ENCODE results near the gene PLA2G2F.

Gene PLA2G2F

DNA sequence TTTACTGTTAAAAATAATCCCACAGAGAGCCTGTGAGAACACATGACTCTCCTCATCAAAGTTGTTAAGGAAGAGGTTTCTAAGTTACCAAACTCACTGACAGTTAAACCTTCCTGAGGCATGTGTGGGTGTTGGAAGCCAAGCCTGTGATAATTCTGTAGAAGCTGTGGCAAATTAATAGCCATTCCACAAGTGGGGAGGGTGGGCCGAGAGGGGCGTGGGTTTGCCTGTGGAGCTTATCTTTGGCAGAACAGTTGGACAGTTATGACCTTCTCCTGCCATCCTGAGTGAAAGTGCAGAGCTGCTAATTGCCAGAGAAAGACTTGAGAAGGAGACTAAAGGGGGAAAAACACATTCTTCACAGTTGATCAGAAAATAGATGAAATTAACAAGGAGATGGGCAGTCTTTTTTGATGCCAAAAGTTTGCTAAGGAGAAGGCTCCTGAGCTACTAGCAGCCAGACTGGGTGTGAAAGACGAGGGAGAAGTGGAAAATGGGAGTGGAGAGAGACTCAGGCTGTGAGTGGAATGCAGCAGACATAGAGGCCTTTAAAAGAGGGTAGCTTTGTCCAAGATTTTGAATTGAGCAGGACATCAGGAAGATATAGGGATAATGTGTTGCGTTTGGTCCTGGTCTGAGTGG lies 48.8 kb downstream of the PLA2G2F start:
- TF ChIP-seq, protein P1, sequence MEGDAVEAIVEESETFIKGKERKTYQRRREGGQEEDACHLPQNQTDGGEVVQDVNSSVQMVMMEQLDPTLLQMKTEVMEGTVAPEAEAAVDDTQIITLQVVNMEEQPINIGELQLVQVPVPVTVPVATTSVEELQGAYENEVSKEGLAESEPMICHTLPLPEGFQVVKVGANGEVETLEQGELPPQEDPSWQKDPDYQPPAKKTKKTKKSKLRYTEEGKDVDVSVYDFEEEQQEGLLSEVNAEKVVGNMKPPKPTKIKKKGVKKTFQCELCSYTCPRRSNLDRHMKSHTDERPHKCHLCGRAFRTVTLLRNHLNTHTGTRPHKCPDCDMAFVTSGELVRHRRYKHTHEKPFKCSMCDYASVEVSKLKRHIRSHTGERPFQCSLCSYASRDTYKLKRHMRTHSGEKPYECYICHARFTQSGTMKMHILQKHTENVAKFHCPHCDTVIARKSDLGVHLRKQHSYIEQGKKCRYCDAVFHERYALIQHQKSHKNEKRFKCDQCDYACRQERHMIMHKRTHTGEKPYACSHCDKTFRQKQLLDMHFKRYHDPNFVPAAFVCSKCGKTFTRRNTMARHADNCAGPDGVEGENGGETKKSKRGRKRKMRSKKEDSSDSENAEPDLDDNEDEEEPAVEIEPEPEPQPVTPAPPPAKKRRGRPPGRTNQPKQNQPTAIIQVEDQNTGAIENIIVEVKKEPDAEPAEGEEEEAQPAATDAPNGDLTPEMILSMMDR (IDR thresholded peaks at IDR 0.05; ENCODE audit: extremely low read depth, missing control alignments), result no peak
- DNase-seq (ENCODE audit: low spot score), result no peak

DNA sequence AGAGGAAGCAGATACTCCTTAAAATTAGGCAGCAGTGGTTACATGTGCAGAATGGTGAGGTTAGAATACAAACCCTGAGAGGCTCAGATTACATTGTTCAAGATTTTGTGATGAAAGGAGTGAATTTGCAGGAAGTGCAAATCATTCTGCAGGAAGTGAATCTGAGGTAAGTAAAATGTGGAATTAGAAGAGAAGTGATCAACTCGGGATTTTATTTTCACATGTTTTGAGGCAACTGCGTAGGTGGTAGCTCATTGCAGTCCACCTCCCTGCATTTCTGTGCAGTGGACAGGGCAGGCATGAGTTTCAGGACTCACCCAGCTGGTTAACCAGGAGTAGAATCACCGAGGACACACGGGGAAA lies 49.3 kb downstream of the PLA2G2F start:
- no peak for DNase-seq (ENCODE audit: low spot score)
- TF ChIP-seq, protein P1 (IDR thresholded peaks at IDR 0.05; ENCODE audit: extremely low read depth, missing control alignments), result no peak

DNA sequence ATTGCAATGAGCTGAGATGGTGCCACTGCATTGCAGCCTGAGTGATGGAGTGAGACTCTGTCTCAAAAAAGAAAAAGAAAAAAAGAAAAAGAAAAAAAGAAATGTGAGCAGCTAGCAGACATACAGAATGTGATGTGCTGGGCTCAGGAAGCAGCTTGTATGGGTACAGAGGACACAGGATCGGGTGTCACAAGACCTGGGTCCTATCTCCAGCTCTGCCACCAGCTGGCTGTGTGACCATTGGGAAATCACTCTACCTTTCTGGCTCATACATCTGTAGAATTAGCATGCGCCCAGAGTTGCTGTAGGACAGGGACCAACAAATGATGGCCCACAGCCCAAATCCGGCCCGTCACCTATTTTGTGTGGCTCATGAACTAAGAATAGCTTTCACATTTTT lies 50.5 kb downstream of the PLA2G2F start:
- DNase-seq (ENCODE audit: low spot score), result no peak
- TF ChIP-seq, protein P1 (IDR thresholded peaks at IDR 0.05; ENCODE audit: extremely low read depth, missing control alignments), result no peak

DNA sequence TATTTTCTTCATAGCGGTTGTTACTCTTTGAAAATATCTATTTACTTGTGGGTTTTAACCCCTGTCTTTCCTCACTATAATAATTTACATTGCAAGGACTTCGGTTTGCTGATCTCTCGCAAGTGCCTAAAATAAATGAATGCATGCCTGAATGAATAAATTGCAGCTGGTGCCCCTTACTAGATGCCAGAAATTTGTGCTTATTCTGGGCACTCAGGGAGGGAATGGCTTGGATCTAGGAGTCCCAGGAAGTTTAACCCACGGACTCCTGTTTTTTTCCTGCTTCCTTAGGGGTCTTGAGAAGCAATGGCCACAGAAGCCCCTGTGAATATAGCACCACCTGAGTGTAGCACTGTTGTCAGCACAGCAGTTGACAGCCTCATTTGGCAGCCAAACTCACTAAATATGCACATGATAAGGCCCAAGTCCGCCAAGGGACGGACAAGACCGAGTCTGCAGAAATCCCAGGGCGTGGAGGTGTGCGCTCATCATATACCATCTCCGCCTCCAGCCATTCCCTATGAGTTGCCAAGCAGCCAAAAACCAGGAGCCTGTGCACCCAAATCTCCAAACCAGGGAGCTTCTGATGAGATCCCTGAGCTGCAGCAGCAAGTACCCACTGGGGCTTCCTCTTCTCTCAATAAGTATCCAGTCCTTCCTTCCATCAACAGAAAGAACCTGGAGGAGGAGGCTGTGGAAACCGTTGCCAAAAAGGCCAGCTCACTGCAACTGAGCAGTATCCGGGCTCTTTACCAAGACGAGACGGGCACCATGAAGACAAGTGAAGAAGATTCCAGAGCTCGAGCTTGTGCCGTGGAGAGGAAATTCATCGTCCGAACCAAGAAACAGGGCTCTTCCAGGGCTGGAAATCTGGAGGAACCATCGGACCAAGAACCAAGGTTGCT lies 51.4 kb downstream of the PLA2G2F start:
- DNase-seq (ENCODE audit: low spot score), result no peak
- TF ChIP-seq, protein P1 (IDR thresholded peaks at IDR 0.05; ENCODE audit: extremely low read depth, missing control alignments), result no peak

DNA sequence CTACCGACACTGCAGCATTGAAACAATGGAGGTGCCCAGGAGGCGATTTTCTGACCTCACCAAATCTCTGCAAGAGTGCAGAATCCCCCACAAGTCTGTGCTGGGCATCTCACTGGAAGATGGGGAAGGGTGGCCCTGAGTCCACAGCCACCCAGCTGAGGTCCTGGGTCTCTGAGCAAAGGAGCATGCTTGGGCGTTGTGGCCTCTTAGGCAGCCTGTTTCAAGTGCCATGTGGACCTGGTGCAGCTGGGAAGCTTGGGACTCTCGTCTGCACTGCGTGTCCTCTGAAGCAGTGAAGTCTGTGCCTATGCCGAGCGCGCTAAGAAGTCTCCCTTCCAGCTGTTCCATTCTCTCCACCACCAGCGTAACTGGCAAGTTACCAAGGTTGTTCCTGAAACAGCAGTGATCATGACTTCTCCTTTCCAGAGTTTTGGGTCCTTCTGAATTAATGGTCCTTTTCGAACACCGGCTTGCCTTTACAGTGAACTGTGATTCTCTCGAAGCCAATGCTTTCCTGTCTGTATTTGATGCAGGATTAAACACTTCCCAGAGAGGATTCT lies 52.2 kb downstream of the PLA2G2F start:
- TF ChIP-seq, protein P1 (IDR thresholded peaks at IDR 0.05; ENCODE audit: extremely low read depth, missing control alignments), result no peak
- DNase-seq (ENCODE audit: low spot score), result no peak

DNA sequence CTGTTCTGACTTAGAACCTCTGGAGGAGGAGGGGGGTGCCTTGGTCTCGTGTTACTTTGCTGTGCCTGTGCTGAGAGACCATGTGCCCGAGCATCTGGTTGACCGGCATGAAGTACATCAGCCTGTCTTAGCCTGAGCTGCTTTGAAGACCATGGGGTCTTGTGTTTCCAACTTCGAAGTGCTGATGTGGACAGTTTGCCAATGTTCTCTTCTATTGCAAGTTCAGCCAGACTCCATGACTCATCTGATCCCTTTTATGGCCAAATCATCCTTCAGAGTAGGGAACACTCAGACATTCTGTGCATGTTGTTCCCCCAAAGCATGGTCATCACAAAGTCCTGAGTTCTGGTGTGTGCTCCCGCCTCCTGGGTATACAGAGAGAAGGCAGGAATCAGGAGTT lies 53.2 kb downstream of the PLA2G2F start:
- TF ChIP-seq, protein P1 (IDR thresholded peaks at IDR 0.05; ENCODE audit: extremely low read depth, missing control alignments), result no peak
- DNase-seq (ENCODE audit: low spot score), result no peak

DNA sequence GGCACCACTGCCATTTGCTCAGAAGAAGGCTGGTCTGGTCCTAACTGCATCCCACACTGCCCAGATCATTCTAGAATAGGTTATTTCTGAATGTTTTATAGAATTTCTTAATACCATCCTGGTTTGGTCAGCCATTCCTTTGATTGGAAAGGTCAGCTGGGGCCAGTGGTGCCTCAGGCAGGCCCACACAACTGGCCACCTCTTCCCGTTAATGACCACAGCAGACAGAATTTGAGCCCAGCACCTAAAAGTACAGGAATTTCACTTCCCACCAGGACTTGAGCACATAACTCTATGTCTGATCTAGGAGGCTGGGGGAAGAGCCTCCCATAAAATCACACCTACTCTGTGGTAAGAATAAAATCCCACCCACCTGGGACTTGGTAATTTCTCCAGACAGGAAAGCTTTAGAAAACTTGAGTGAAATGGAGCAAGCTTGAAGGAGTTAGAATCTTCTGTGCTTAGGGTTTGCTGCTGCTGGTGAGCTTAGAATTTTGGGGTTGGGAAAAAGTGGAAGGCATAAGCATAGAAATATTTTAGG lies 53.8 kb downstream of the PLA2G2F start:
- DNase-seq (ENCODE audit: low spot score), result no peak
- TF ChIP-seq, protein P1 (IDR thresholded peaks at IDR 0.05; ENCODE audit: extremely low read depth, missing control alignments), result no peak

Measured in GM20000 (cell line).